CD4-positive, alpha-beta memory T cell (primary cell): ENCODE measurements around the gene FBXO44. TPM values are rescaled to one million over a fixed set of nuclear protein-coding genes. Genes with fewer than 3 reads are reported as not detected.

ENCODE experiments used
- CTCF ChIA-PET: fragments of 350-600 bp; sonication (Branson Sonifier 250); formaldehyde crosslinking; loops from one replicate; lab custom pipeline; 2021; ENCODE audit warnings: inconsistent platforms; ENCODE audit not compliant: partially characterized antibody; lab: Charles Lee
- POLR2A ChIA-PET: fragments of 350-600 bp; sonication (Branson Sonifier 250); formaldehyde crosslinking; loops from one replicate; lab custom pipeline; 2021; ENCODE audit not compliant: partially characterized antibody; lab: Charles Lee
- DNase-seq, 5 donors: peaks; one replicate each; pipeline versions ENCODE4 v3.0.0 to v3.0.0-alpha.2; 2020 to 2022; ENCODE audit warnings: mixed read lengths in 1 of 5
- H3K27ac ChIP-seq: one replicate; pipeline ENCODE4 v1.7.0; 2013; ENCODE audit warnings: low read depth, low read length
- H3K27me3 ChIP-seq: 2 replicates; pipeline ENCODE4 v1.7.0; 2013; ENCODE audit warnings: mild to moderate bottlenecking, low read length, moderate library complexity; ENCODE audit not compliant: insufficient read depth
- H3K36me3 ChIP-seq: 2 replicates; pipeline ENCODE4 v1.7.0; 2013; ENCODE audit warnings: mild to moderate bottlenecking, low read length, moderate library complexity; ENCODE audit not compliant: insufficient read depth
- H3K4me1 ChIP-seq: 2 replicates; pipeline ENCODE4 v1.7.0; 2013; ENCODE audit warnings: mild to moderate bottlenecking, low read length, moderate library complexity; ENCODE audit not compliant: insufficient read depth
- H3K4me3 ChIP-seq, 2 donors: one replicate each; pipeline ENCODE4 v1.7.0; 2013; ENCODE audit warnings: low read length in 2 of 2, mild to moderate bottlenecking in 1 of 2
- H3K9me3 ChIP-seq, 2 donors: one replicate each; pipeline ENCODE4 v1.7.0; 2013; ENCODE audit warnings: low read length in 2 of 2, control low read depth in 1 of 2; ENCODE audit not compliant: control insufficient read depth in 1 of 2
- H3K27ac Mint-ChIP-seq, 7 donors: one replicate each; pipeline ENCODE4 v1.8.0; 2020 to 2021; ENCODE audit warnings: mixed read lengths in 7 of 7, mild to moderate bottlenecking in 6 of 7, inconsistent platforms in 3 of 7, moderate library complexity in 3 of 7
- H3K27me3 Mint-ChIP-seq, 2 donors: one replicate each; pipeline ENCODE4 v1.8.0; 2020 to 2021; ENCODE audit warnings: mixed read lengths in 2 of 2
- H3K36me3 Mint-ChIP-seq, 2 donors: one replicate each; pipeline ENCODE4 v1.8.0; 2020 to 2021; ENCODE audit warnings: mixed read lengths in 2 of 2, inconsistent platforms in 1 of 2, mild to moderate bottlenecking in 1 of 2
- H3K4me1 Mint-ChIP-seq, 4 donors: one replicate each; pipeline ENCODE4 v1.8.0; 2020 to 2021; ENCODE audit warnings: mixed read lengths in 4 of 4, mild to moderate bottlenecking in 1 of 4
- H3K4me3 Mint-ChIP-seq, 8 donors: one replicate each; pipeline ENCODE4 v1.8.0; 2020 to 2021; ENCODE audit warnings: mixed read lengths in 8 of 8, mild to moderate bottlenecking in 7 of 8, moderate library complexity in 6 of 8, inconsistent platforms in 3 of 8
- H3K9me3 Mint-ChIP-seq, 8 donors: one replicate each; pipeline ENCODE4 v1.8.0; 2020 to 2021; ENCODE audit warnings: mixed read lengths in 8 of 8, mild to moderate bottlenecking in 5 of 8, inconsistent platforms in 3 of 8, moderate library complexity in 1 of 8
- intact Hi-C: fragments of 100-400 bp; cut with micrococcal nuclease; formaldehyde crosslinking; loops from one replicate; pipeline ENCODE4 v1.15.1; 2023
- polyA plus RNA-seq, 2 donors: library from polyadenylated mRNA; unstranded; fragments of 300-500 nt; fragmentation: Illumina TruSeq; gene quantifications; one replicate each; pipeline ENCODE4 v1.2.3, GENCODE V29; 2021
- total RNA-seq, 2 experiments: library from RNA; stranded (reverse); gene quantifications; one replicate each; pipeline ENCODE4 v1.2.3, GENCODE V29; 2021

The FBXO44 gene
- total and polyA plus RNA-seq, 4 experiments from 2014 or later, result 10.0 to 56.9 (median 33.8) TPM

GRCh38 chr1:11711490-11711889, 56.8 kb downstream of the FBXO44 start:
- DNase-seq, result no peak
- ChIA-PET POLR2A (interaction anchor here (1.0 kb wide), 2 partner anchors 8 to 48 kb away, joined by 4 read pairs; partner anchors contain the start of gene FBXO6), CTCF (interaction anchor here (0.8 to 1.6 kb wide), 12 partner anchors 8 to 66 kb away, joined by 3 to 7 read pairs (median 3); partner anchors contain the start of genes FBXO2 and FBXO6)
- Histone ChIP-seq H3K4me3 (no peak overlapping the region), H3K27ac (no peak overlapping the region), H3K27me3 (peaks cover 3% of the 10 kb centered on the region), H3K9me3 (no peaks in the 10 kb centered on the region), H3K36me3 (no peaks in the 10 kb centered on the region), H3K4me1 (no peaks in the 10 kb centered on the region)
- Mint-ChIP-seq H3K27ac (no peak overlapping the region), H3K36me3 (no peaks in the 10 kb centered on the region), H3K4me3 (no peak overlapping the region), H3K9me3 (no peaks in the 10 kb centered on the region), H3K4me1 (no peaks in the 10 kb centered on the region), H3K27me3 (peaks cover 4 to 8% of the 10 kb centered on the region in 2 donors)
- intact Hi-C loops, result no loop called here

DNA sequence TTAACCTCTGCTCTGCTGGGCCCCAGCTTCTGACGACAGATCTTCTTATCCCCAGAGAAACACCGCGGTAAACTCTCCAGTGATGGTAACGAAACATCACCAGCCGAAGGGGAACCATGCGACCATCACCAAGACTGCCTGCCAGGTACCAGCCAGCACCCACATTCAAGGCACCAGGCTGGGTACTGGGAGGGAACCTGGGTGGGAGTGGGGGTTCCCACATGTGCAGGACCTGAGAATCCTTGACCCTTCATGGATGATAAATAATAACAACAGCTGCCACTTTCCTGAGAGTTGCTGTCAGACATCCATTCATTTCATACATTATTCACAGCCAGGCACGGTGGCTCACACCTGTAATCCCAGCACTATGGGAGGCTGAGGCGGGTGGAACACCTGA, 57.6 kb downstream of the FBXO44 start:
- CTCF ChIA-PET, result no interaction called here
- no peaks in the 10 kb centered on the region for H3K4me1 Mint-ChIP-seq
- intact Hi-C loops, result no loop called here
- Histone ChIP-seq H3K4me1 (no peaks in the 10 kb centered on the region), H3K4me3 (no peak overlapping the region), H3K9me3 (no peaks in the 10 kb centered on the region), H3K27ac (no peak overlapping the region), H3K27me3 (peaks cover 3% of the 10 kb centered on the region), H3K36me3 (no peaks in the 10 kb centered on the region)
- no peaks in the 10 kb centered on the region for H3K9me3 Mint-ChIP-seq
- H3K4me3 Mint-ChIP-seq, result no peak overlapping the region
- H3K27ac Mint-ChIP-seq, result no peak overlapping the region
- peaks cover 4 to 8% of the 10 kb centered on the region in 2 donors for H3K27me3 Mint-ChIP-seq
- no peak for DNase-seq
- POLR2A ChIA-PET, result no interaction called here
- H3K36me3 Mint-ChIP-seq, result no peaks in the 10 kb centered on the region

Other genes with a start within 250 kb of the FBXO44 start
- gene DISP3, start 175.7 kb upstream of the FBXO44 start, total RNA-seq, result under 1 TPM; 0.11 to 0.61 TPM
- gene DISP3, start 175.7 kb upstream of the FBXO44 start, polyA plus RNA-seq, result under 1 TPM in 1 of 2 donors, not detected in 1; 0.42 TPM
- gene FBXO2, start 448 bp upstream of the FBXO44 start, total RNA-seq, result 1 to 10 TPM; 4.4 to 5.1 TPM
- 1 to 10 TPM; 4.1 to 7.5 TPM for gene FBXO2, start 448 bp upstream of the FBXO44 start, polyA plus RNA-seq
- 1 to 10 TPM; 3.2 to 4.3 TPM for gene FBXO6, start 9.3 kb downstream of the FBXO44 start, total RNA-seq
- 10 to 100 TPM in 1 of 2 donors, 1 to 10 TPM in 1; 9.0 to 12.1 TPM for gene FBXO6, start 9.3 kb downstream of the FBXO44 start, polyA plus RNA-seq
- gene MAD2L2, start 26.3 kb downstream of the FBXO44 start, total RNA-seq, result 10 to 100 TPM; 20.7 to 22.7 TPM
- gene MAD2L2, start 26.3 kb downstream of the FBXO44 start, polyA plus RNA-seq, result 10 to 100 TPM; 51.5 to 55.1 TPM
- gene DRAXIN, start 36.8 kb downstream of the FBXO44 start, total RNA-seq, result under 1 TPM; 0.17 to 0.23 TPM
- under 1 TPM in 1 of 2 donors, not detected in 1; 0.07 TPM for gene DRAXIN, start 36.8 kb downstream of the FBXO44 start, polyA plus RNA-seq
- gene AGTRAP, start 81.3 kb downstream of the FBXO44 start, total RNA-seq, result 10 to 100 TPM; 19.0 to 21.7 TPM
- 10 to 100 TPM; 53.4 to 76.9 TPM for gene AGTRAP, start 81.3 kb downstream of the FBXO44 start, polyA plus RNA-seq
- not detected for gene C1orf167, start 107.3 kb downstream of the FBXO44 start, total RNA-seq
- gene C1orf167, start 107.3 kb downstream of the FBXO44 start, polyA plus RNA-seq, result not detected
- gene MTHFR, start 151.1 kb downstream of the FBXO44 start, total RNA-seq, result 10 to 100 TPM; 52.7 to 54.2 TPM
- 1 to 10 TPM; 2.3 to 6.9 TPM for gene MTHFR, start 151.1 kb downstream of the FBXO44 start, polyA plus RNA-seq
- 10 to 100 TPM; 20.8 to 20.9 TPM for gene CLCN6, start 151.3 kb downstream of the FBXO44 start, total RNA-seq
- gene CLCN6, start 151.3 kb downstream of the FBXO44 start, polyA plus RNA-seq, result 1 to 10 TPM; 1.4 to 2.6 TPM
- gene NPPA, start 192.9 kb downstream of the FBXO44 start, total RNA-seq, result not detected
- not detected for gene NPPA, start 192.9 kb downstream of the FBXO44 start, polyA plus RNA-seq
- gene NPPB, start 204.1 kb downstream of the FBXO44 start, total RNA-seq, result not detected
- not detected for gene NPPB, start 204.1 kb downstream of the FBXO44 start, polyA plus RNA-seq